ENCODE data around the gene AGBL1.

Gene AGBL1

GRCh38 chr15:86139828-86140227 lies 60.2 kb downstream of the AGBL1 start:
- TF ChIP-seq, protein P1, sequence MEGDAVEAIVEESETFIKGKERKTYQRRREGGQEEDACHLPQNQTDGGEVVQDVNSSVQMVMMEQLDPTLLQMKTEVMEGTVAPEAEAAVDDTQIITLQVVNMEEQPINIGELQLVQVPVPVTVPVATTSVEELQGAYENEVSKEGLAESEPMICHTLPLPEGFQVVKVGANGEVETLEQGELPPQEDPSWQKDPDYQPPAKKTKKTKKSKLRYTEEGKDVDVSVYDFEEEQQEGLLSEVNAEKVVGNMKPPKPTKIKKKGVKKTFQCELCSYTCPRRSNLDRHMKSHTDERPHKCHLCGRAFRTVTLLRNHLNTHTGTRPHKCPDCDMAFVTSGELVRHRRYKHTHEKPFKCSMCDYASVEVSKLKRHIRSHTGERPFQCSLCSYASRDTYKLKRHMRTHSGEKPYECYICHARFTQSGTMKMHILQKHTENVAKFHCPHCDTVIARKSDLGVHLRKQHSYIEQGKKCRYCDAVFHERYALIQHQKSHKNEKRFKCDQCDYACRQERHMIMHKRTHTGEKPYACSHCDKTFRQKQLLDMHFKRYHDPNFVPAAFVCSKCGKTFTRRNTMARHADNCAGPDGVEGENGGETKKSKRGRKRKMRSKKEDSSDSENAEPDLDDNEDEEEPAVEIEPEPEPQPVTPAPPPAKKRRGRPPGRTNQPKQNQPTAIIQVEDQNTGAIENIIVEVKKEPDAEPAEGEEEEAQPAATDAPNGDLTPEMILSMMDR (IDR thresholded peaks at IDR 0.05; ENCODE audit: low read depth, low read length): 0 out of 2 replicates have a peak, but pooled peaks have one; percentile 7

GRCh38 chr15:86154705-86155104 lies 75.0 kb downstream of the AGBL1 start:
- no peak overlapping the region for H3K4me3 ChIP-seq (ENCODE audit: low read depth, low read length)
- TF ChIP-seq, protein P1 (IDR thresholded peaks at IDR 0.05; ENCODE audit: low read depth, low read length): no peak

More at GRCh38 chr15:86139828-86140227, 60.2 kb downstream of the AGBL1 start:
- no peak overlapping the region for H3K4me3 ChIP-seq (ENCODE audit: low read depth, low read length)

DNA sequence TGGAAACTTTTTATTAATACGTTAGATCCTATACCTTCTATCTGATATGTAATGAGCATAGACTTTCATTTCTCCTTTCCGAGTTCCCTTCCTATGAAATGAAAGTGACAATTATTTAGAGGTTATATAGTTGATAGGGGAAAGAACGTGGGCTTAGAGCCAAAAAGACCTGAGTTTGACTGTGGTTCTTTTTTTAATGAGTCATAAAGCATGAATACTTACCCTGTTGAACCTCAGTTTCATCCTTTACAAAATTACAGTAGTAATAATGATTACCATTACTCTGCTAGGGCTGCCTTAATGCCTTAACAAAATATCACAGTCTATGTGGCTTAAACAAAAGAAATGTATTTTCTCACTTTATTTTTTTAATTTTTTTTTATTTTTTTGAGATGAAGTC lies 75.9 kb downstream of the AGBL1 start:
- no peak overlapping the region for H3K4me3 ChIP-seq (ENCODE audit: low read depth, low read length)
- TF ChIP-seq, protein P1 (IDR thresholded peaks at IDR 0.05; ENCODE audit: low read depth, low read length): no peak

DNA sequence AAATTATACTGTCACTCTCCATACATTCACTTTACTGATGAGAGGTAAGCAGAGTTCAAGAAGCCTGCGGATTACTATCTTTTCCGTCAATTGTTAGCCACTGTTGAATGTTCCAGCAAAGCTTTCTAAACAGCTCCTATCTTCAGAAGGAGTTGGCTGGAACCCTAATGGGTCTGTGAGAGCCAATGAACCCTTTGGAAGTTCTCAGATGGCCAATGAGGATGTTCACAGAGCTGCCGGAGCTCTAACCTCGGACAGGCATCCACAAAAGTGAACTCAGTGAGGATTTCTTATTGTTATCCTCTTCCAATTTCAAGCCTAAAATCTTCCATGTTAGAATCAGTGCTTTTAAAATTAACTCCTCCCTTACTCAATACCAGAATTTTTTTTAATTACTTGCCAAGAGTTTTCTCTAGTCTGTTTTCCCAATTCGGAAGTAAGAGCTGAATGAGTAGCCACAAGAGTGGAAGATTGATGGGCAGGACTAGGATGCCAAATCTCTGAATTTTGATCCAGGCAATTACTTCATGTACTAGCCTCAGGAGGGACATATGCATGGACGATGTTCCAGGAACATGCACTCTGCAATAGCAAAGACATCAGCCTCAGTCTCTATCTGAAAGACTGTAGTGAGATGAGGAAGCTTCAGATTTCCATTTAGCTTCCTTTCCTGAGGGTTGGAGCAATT lies 78.1 kb downstream of the AGBL1 start:
- H3K4me3 ChIP-seq (ENCODE audit: low read depth, low read length): no peak overlapping the region
- TF ChIP-seq, protein P1 (IDR thresholded peaks at IDR 0.05; ENCODE audit: low read depth, low read length): no peak

- TF ChIP-seq, protein P1 (IDR thresholded peaks at IDR 0.05; ENCODE audit: low read depth, low read length): no peak
- no peak overlapping the region for H3K4me3 ChIP-seq (ENCODE audit: low read depth, low read length)
Observed at GRCh38 chr15:86159468-86159867, 79.8 kb downstream of the AGBL1 start.

DNA sequence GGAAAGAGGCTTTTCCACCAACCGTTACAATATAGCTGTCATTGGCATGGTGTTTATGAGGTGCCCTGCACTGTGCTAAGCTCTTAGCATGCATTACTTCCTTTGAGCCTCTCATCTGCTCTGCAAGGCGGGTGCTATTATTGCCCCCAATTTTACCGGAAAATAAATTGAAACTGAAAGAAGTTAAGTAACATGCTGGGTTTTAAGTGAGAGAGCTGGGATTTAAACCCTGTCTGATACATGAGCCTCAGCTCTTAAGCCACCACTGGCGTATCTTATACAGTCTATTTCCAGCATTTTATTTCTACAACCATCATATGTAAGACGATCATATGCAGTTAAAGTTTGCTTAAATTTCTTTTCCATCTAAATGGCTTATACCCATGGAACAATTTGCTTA lies 81.6 kb downstream of the AGBL1 start:
- TF ChIP-seq, protein P1 (IDR thresholded peaks at IDR 0.05; ENCODE audit: low read depth, low read length): no peak
- no peak overlapping the region for H3K4me3 ChIP-seq (ENCODE audit: low read depth, low read length)

- TF ChIP-seq, protein P1 (IDR thresholded peaks at IDR 0.05; ENCODE audit: low read depth, low read length): no peak
- H3K4me3 ChIP-seq (ENCODE audit: low read depth, low read length): no peak overlapping the region
Observed at GRCh38 chr15:86162172-86162591, 82.5 kb downstream of the AGBL1 start.

Measured in WI38 (cell line).